Prostate gland (tissue), 2 donors: ENCODE measurements around the gene PTPRD.

ENCODE experiments used
- POLR2A ChIP-seq: fragments of 450-650 bp; IDR thresholded peaks from one replicate; pipeline ENCODE4 v1.6.1; 2016; ENCODE audit warnings: antibody characterized with exemption, mild to moderate bottlenecking
- TF ChIP-seq, protein P1 (sequence below), 4 experiments: fragments of 200-600 bp in 2 of 4; fragments of 450-650 bp in 2 of 4; sonication (generic) in 2 of 4; IDR thresholded peaks; 1 replicate in 3 of 4; 2 replicates in 1 of 4; pipeline ENCODE4 v1.5.1; 2016 to 2019; ENCODE audit warnings: antibody characterized with exemption in 4 of 4, mild to moderate bottlenecking in 2 of 4, moderate library complexity in 2 of 4

DNA sequence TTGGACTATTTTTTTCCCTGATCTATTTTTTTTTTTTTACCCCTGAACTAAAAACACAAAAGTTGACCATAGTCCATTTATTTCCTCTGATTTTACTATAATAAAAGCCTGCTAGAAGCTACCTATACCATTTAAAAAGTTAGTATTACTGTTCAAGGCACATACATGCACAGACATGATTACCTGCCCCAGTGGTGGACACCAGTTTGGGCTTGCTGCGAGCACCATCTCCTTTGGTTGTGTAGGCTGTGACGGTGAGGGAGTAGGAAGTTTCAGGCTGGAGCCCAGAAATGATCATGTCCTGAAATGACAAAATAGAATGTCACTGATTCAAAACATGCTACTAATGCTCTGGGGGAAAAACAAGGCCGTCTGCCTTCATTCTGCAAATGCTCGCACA, 2120.1 kb downstream of the PTPRD start:
- TF ChIP-seq POLR2A = no peak
- TF ChIP-seq, protein P1, sequence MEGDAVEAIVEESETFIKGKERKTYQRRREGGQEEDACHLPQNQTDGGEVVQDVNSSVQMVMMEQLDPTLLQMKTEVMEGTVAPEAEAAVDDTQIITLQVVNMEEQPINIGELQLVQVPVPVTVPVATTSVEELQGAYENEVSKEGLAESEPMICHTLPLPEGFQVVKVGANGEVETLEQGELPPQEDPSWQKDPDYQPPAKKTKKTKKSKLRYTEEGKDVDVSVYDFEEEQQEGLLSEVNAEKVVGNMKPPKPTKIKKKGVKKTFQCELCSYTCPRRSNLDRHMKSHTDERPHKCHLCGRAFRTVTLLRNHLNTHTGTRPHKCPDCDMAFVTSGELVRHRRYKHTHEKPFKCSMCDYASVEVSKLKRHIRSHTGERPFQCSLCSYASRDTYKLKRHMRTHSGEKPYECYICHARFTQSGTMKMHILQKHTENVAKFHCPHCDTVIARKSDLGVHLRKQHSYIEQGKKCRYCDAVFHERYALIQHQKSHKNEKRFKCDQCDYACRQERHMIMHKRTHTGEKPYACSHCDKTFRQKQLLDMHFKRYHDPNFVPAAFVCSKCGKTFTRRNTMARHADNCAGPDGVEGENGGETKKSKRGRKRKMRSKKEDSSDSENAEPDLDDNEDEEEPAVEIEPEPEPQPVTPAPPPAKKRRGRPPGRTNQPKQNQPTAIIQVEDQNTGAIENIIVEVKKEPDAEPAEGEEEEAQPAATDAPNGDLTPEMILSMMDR (IDR thresholded peaks at IDR 0.05) = no peak
